K562 (cell line): ENCODE results near the gene TTLL12. TPM values are rescaled to one million over a fixed set of nuclear protein-coding genes. Genes with fewer than 3 reads are reported as not detected.

ENCODE experiments used
- ATAC-seq: fragments of 200-7000 bp; cut with Tn5 transposase; 3 replicates; pipeline ENCODE4 v1.9.1; 2020; ENCODE audit warnings: moderate library complexity
- BruUV-seq: library from RNA; stranded (reverse); fragments of 400-500 nt; replicated peaks from 2 replicates; lab custom pipeline; 2021; lab: Mats Ljungman, UMichigan
- CTCF ChIA-PET: fragments of 300-600 bp; formaldehyde crosslinking; extraction: SDS; loops from one replicate; lab custom pipeline; 2021; ENCODE audit warnings: low intra/inter-chr PET ratio; lab: Yijun Ruan, JAX
- POLR2A ChIA-PET: fragments of 300-600, 350-650 bp; sonication (Branson Sonifier 250); formaldehyde crosslinking; extraction: SDS; loops from one replicate; lab custom pipeline; 2021; ENCODE audit warnings: antibody characterized with exemption, inconsistent platforms; lab: Yijun Ruan, JAX
- DNase-seq, 4 experiments: peaks; one replicate each; pipeline versions ENCODE4 v3.0.0 to v3.0.0-alpha.2; 2011 to 2018; ENCODE audit warnings: low spot score in 3 of 4, mixed read lengths in 3 of 4; ENCODE audit errors: extremely low read depth in 1 of 4
- FAIRE-seq: peaks from 2 replicates; lab custom pipeline; 2011; peaks lifted over from hg19 to GRCh38; lab: Jason Lieb, UNC
- H2AFZ ChIP-seq: 2 replicates; pipeline ENCODE4 v1.6.0; 2011; ENCODE audit warnings: low read depth, low read length, control low read depth, inconsistent platforms
- H3K27ac ChIP-seq: fragments of 200-600 bp; 3 replicates; pipeline ENCODE4 v1.8.0; 2011; ENCODE audit warnings: low read depth, mild to moderate bottlenecking, control low read depth, inconsistent platforms, low read length, moderate library complexity, mixed read lengths; ENCODE audit errors: extremely low read depth
- H3K27me3 ChIP-seq, 2 experiments: fragments of 300-600 bp in 1 of 2; 2 replicates in 1 of 2; 3 replicates in 1 of 2; pipeline versions ENCODE4 v1.6.0 to v1.8.0; 2011; ENCODE audit warnings: inconsistent platforms in 2 of 2, low read length in 2 of 2, mild to moderate bottlenecking in 1 of 2, mixed read lengths in 1 of 2, moderate library complexity in 1 of 2; ENCODE audit not compliant: control insufficient read depth in 2 of 2, insufficient read depth in 2 of 2
- H3K36me3 ChIP-seq: fragments of 300-600 bp; 3 replicates; pipeline ENCODE4 v1.8.0; 2011; ENCODE audit warnings: mild to moderate bottlenecking, low read length, inconsistent platforms; ENCODE audit not compliant: control insufficient read depth, insufficient read depth
- H3K4me1 ChIP-seq, 2 experiments: fragments of 200-600 bp in 1 of 2; replicated peaks in 1 of 2; 2 replicates in 1 of 2; 3 replicates in 1 of 2; pipeline versions ENCODE4 v1.5.1 to v1.8.0; 2011; ENCODE audit warnings: inconsistent platforms in 2 of 2, low read length in 2 of 2, mild to moderate bottlenecking in 1 of 2, mixed read lengths in 1 of 2, moderate library complexity in 1 of 2; ENCODE audit not compliant: control insufficient read depth in 2 of 2, insufficient read depth in 2 of 2
- H3K4me2 ChIP-seq: 2 replicates; pipeline ENCODE4 v1.6.1; 2011; ENCODE audit warnings: low read length, control low read depth, inconsistent platforms, mixed read lengths; ENCODE audit not compliant: insufficient read depth
- H3K4me3 ChIP-seq: fragments of 200-600 bp; sonication (generic), shearing (Covaris generic); 2 replicates; pipeline ENCODE4 v1.5.1; 2016; ENCODE audit warnings: control low read depth, inconsistent platforms
- H3K79me2 ChIP-seq: fragments of 200-600 bp; 3 replicates; pipeline ENCODE4 v1.8.0; 2011; ENCODE audit warnings: low read length, inconsistent platforms; ENCODE audit not compliant: control insufficient read depth, insufficient read depth
- H3K9ac ChIP-seq, 2 experiments: 2 replicates each; pipeline versions ENCODE4 v1.6.0 to v1.6.1; 2011; ENCODE audit warnings: low read depth in 2 of 2, low read length in 2 of 2, control low read depth in 1 of 2, inconsistent platforms in 1 of 2, mild to moderate bottlenecking in 1 of 2, mixed read lengths in 1 of 2; ENCODE audit not compliant: insufficient read depth in 1 of 2
- H3K9me1 ChIP-seq: one replicate; pipeline ENCODE4 v1.6.0; 2011; ENCODE audit warnings: inconsistent platforms, mild to moderate bottlenecking, low read length, moderate library complexity; ENCODE audit not compliant: control insufficient read depth, insufficient read depth
- H3K9me3 ChIP-seq: replicated peaks from 2 replicates; pipeline ENCODE4 v1.5.1; 2011; ENCODE audit warnings: low read depth, low read length, inconsistent platforms; ENCODE audit not compliant: control insufficient read depth, insufficient read depth
- H4K20me1 ChIP-seq: replicated peaks from 2 replicates; pipeline ENCODE4 v1.6.1; 2011; ENCODE audit warnings: low read length, inconsistent platforms, mixed read lengths; ENCODE audit not compliant: control insufficient read depth, insufficient read depth
- ASH1L ChIP-seq: fragments of 450-650 bp; IDR thresholded peaks from 2 replicates; pipeline ENCODE4 v1.6.1; 2018; ENCODE audit warnings: borderline replicate concordance, mild to moderate bottlenecking, low read depth; ENCODE audit not compliant: partially characterized antibody
- ETV1 ChIP-seq: fragments of 450-650 bp; conservative IDR thresholded peaks from 2 replicates; pipeline ENCODE4 v1.6.1; 2016; ENCODE audit warnings: missing genetic modification characterization, control low read depth, low read depth, missing compliant biosample characterization
- L3MBTL2 ChIP-seq: fragments of 450-650 bp; IDR thresholded peaks from 2 replicates; pipeline ENCODE4 v1.6.1; 2016; ENCODE audit warnings: mild to moderate bottlenecking, moderate library complexity
- NFATC3 ChIP-seq: fragments of 450-650 bp; IDR thresholded peaks from 2 replicates; pipeline ENCODE4 v1.6.1; 2017; ENCODE audit warnings: mild to moderate bottlenecking
- NR2C2 ChIP-seq, 2 experiments: fragments of 200-800 bp in 1 of 2; sonication (Bioruptor generic) in 1 of 2; sonication (generic) in 1 of 2; formaldehyde crosslinking in 1 of 2; IDR thresholded peaks; 2 replicates each; pipeline versions ENCODE4 v1.6.1 to v1.8.0; 2016 to 2022; ENCODE audit warnings: mild to moderate bottlenecking in 1 of 2, missing compliant biosample characterization in 1 of 2, missing genetic modification characterization in 1 of 2, missing genetic modification reagents in 1 of 2
- PML ChIP-seq: IDR thresholded peaks from 2 replicates; pipeline ENCODE4 v1.6.1; 2012; ENCODE audit warnings: low read length, inconsistent platforms
- RBM14 ChIP-seq: fragments of 200-400 bp; formaldehyde crosslinking; IDR thresholded peaks from 2 replicates; pipeline ENCODE4 v1.6.1; 2018; ENCODE audit warnings: low read depth, mild to moderate bottlenecking, low read length, moderate library complexity, borderline replicate concordance; ENCODE audit not compliant: insufficient read depth
- SAP30 ChIP-seq: fragments of 200-600 bp; sonication (generic); IDR thresholded peaks from 2 replicates; pipeline ENCODE4 v1.6.1; 2012; ENCODE audit warnings: borderline replicate concordance, low read depth, mild to moderate bottlenecking, moderate library complexity, low read length, control low read depth, inconsistent platforms; ENCODE audit not compliant: insufficient read depth, poor library complexity, severe bottlenecking
- SOX6 ChIP-seq: fragments of 450-650 bp; IDR thresholded peaks from 2 replicates; pipeline ENCODE4 v1.6.1; 2014; ENCODE audit warnings: mild to moderate bottlenecking
- TCF7L2 ChIP-seq: fragments of 150-350 bp; IDR thresholded peaks from 2 replicates; pipeline ENCODE4 v1.6.1; 2016; ENCODE audit warnings: low read depth, mild to moderate bottlenecking, low read length, moderate library complexity
- ZKSCAN1 ChIP-seq: fragments of 150-350 bp; IDR thresholded peaks from 2 replicates; pipeline ENCODE4 v1.6.1; 2016; ENCODE audit warnings: low read depth, low read length
- ZSCAN29 ChIP-seq: fragments of 450-650 bp; IDR thresholded peaks from 2 replicates; pipeline ENCODE4 v1.6.1; 2017
- WGBS: fragments of 100-300 bp; shearing (Covaris generic); methylation state at CpG from one replicate; pipeline ENCODE4 v1.1.6; 2016; ENCODE audit warnings: low coverage, mixed read lengths; ENCODE audit not compliant: insufficient coverage; ENCODE audit errors: missing lambda C conversion rate; 5-methylcytosine and 5-hydroxymethylcytosine counted together
- in situ Hi-C: fragments of 300-500 bp; cut with MboI; formaldehyde crosslinking; loops from 4 replicates; pipeline ENCODE4 v1.15.0; 2018; ENCODE audit warnings: inconsistent platforms, mixed read lengths
- intact Hi-C: fragments of 100-400 bp; cut with micrococcal nuclease; formaldehyde crosslinking; loops from 2 replicates; pipeline ENCODE4 v1.14.2; 2022
- polyA plus RNA-seq, 8 experiments: library from polyadenylated mRNA; depleted of rRNA in 4 of 8; stranded (reverse) in 5 of 8; unstranded in 3 of 8; fragments of >200 nt; fragmentation: Nextera tagmentation in 2 of 8; fragmentation: Illumina TruSeq in 1 of 8; extraction: Ambion mirVana in 2 of 8; extraction: Trizol in 1 of 8; gene quantifications; 2 replicates each; pipeline versions ENCODE4 v1.2.1 to v1.2.3, GENCODE V29; 2011 to 2014; ENCODE audit warnings: inconsistent platforms in 1 of 8, missing spikeins in 1 of 8
- total RNA-seq, 7 experiments: library from RNA; depleted of rRNA in 6 of 7; stranded (reverse); fragments of >200 nt in 6 of 7; fragmentation: Illumina TruSeq in 2 of 7; extraction: Trizol in 2 of 7; gene quantifications; 2 replicates each; pipeline versions ENCODE4 v1.2.1 to v1.2.3, GENCODE V29; 2011 to 2021; ENCODE audit warnings: low replicate concordance in 1 of 7
- TF ChIP-seq, protein P1 (sequence below), 2 experiments: fragments of 450-650 bp; IDR thresholded peaks; 2 replicates each; pipeline ENCODE4 v1.6.1; 2016; ENCODE audit warnings: mild to moderate bottlenecking in 2 of 2, borderline replicate concordance in 1 of 2, low read depth in 1 of 2, moderate library complexity in 1 of 2
- TF ChIP-seq, protein P2 (sequence below): sonication (generic); formaldehyde crosslinking; IDR thresholded peaks from 2 replicates; pipeline ENCODE4 v1.9.0; 2022; ENCODE audit warnings: mild to moderate bottlenecking, missing genetic modification reagents

TTLL12 gene
- total and polyA plus RNA-seq, 9 of the 15 experiments (the other 6 are each of a cell fraction or from before 2014, with no cell fraction given), result 1.3 to 128 (median 43.0) TPM

DNA sequence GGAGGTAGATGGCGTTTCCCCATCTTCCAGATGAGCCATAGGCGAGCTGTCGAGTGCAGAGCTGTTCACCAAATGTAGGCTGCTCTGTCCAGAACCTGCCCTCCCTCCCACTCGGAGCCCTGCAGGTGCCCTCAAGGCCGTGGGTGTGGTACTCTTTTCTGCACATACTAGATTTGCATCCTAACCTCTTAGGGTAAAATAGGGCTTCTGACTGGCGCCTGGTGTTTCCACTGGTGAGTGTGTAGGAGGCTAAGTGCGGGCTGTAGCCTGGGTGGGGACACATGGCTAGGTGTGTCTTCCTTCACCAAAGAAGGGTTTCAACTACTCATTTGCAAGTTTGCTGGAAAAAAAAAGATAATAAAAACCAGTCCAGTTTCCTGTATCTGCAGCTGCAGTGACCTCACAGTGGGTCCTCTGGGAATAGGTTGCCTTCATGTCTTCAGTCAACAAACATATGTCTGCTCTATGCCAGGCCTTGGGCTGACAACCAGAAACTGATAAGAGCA lies 67.9 kb downstream of the TTLL12 start:
- no peak overlapping the region; a peak in 1 of 4 replicates for H3K9ac ChIP-seq
- FAIRE-seq (no peak), DNase-seq (no peak), ATAC-seq (no peak)
- no peaks in the 10 kb centered on the region for H3K9me3 ChIP-seq
- no peak overlapping the region for H3K4me2 ChIP-seq
- in situ Hi-C loops (no loop called here), intact Hi-C loops (no loop called here)
- no peaks in the 10 kb centered on the region for H3K79me2 ChIP-seq
- POLR2A ChIA-PET, result no interaction called here
- no TSS peak for BruUV-seq
- H3K4me1 ChIP-seq, result peaks cover 9 to 10% of the 10 kb centered on the region in 2 experiments; a peak in 3 of 5 replicates
- H3K27me3 ChIP-seq, result no peaks in the 10 kb centered on the region
- no peaks in the 10 kb centered on the region for H4K20me1 ChIP-seq
- CTCF ChIA-PET, result no interaction called here
- no peaks in the 10 kb centered on the region for H3K36me3 ChIP-seq
- no peak overlapping the region for H3K4me3 ChIP-seq
- H3K27ac ChIP-seq, result no peak overlapping the region
- H3K9me1 ChIP-seq, result no peaks in the 10 kb centered on the region
- H2AFZ ChIP-seq, result no peak overlapping the region
- 41% methylated on average over 5 of the region's 7 CpGs for whole genome bisulfite sequencing
- TF ChIP-seq RBM14 (no peak), TCF7L2 (no peak), ZKSCAN1 (no peak), SAP30 (no peak), ETV1 (no peak), PML (no peak), L3MBTL2 (no peak), ASH1L (no peak), ZSCAN29 (no peak), NFATC3 (no peak), SOX6 (no peak), NR2C2 (CRISPR knock-in tag; IDR thresholded peaks at IDR 0.05) (no peak), NR2C2 (tag; IDR thresholded peaks at IDR 0.05) (no peak)
- TF ChIP-seq, protein P1, sequence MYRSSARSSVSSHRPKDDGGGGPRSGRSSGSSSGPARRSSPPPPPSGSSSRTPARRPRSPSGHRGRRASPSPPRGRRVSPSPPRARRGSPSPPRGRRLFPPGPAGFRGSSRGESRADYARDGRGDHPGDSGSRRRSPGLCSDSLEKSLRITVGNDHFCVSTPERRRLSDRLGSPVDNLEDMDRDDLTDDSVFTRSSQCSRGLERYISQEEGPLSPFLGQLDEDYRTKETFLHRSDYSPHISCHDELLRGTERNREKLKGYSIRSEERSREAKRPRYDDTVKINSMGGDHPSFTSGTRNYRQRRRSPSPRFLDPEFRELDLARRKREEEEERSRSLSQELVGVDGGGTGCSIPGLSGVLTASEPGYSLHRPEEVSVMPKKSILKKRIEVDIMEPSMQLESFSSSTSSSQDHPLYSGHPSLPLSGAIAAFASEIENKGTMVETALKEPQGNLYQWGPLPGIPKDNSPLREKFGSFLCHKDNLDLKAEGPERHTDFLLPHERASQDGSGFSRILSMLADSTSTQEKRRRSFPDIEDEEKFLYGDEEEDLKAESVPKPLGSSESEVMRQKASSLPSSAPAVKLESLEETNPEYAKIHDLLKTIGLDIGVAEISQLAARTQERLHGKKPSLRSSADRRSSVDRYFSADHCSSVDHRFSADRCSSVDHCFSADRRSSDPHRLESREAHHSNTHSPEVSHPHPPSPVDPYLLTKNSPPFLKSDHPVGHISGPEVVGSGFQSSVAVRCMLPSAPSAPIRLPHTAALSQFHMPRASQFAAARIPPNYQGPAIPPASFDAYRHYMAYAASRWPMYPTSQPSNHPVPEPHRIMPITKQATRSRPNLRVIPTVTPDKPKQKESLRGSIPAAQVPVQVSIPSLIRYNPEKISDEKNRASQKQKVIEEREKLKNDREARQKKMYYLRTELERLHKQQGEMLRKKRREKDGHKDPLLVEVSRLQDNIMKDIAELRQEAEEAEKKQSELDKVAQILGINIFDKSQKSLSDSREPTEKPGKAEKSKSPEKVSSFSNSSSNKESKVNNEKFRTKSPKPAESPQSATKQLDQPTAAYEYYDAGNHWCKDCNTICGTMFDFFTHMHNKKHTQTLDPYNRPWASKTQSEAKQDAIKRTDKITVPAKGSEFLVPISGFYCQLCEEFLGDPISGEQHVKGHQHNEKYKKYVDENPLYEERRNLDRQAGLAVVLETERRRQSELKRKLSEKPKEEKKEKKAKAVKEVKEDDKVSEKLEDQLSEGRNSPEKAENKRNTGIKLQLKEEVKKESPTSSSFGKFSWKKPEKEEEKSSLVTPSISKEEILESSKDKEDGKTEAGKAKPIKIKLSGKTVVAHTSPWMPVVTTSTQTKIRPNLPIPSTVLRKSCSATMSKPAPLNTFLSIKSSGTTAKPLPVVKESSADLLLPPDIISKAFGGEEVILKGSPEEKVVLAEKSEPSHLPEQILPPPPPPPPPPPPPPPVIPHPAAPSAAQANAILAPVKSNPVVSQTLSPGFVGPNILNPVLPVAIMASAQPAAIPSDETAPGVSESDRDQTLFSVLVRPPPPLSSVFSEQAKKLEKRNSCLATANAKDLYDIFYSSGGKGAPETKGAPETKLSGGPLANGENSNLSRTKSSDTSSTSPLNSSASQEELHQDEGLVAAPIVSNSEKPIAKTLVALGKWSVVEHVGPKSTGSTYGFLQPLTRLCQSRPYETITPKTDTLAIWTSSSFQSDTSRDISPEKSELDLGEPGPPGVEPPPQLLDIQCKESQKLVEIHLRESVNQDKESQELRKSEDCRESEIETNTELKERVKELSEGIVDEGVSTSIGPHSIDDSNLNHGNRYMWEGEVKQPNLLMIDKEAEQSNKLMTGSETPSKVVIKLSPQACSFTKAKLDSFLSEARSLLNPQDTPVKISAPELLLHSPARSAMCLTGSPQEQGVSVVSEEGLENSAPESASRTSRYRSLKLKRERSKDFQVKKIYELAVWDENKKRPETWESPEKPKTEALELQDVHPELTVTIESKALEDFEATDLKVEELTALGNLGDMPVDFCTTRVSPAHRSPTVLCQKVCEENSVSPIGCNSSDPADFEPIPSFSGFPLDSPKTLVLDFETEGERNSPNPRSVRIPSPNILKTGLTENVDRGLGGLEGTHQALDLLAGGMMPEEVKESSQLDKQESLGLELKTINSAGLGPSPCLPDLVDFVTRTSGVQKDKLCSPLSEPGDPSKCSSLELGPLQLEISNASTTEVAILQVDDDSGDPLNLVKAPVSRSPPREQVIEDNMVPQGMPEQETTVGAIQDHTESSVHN (IDR thresholded peaks at IDR 0.05; ENCODE audit: borderline replicate concordance in 1 of 2, low read depth in 1 of 2), result no peak
- TF ChIP-seq, protein P2, sequence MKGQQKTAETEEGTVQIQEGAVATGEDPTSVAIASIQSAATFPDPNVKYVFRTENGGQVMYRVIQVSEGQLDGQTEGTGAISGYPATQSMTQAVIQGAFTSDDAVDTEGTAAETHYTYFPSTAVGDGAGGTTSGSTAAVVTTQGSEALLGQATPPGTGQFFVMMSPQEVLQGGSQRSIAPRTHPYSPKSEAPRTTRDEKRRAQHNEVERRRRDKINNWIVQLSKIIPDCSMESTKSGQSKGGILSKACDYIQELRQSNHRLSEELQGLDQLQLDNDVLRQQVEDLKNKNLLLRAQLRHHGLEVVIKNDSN (CRISPR knock-in tag), result no peak
